Activated CD4-positive, CD25-positive, alpha-beta regulatory T cell treated with anti-CD3 and anti-CD28 coated beads, Interleukin-2, amount 50 U/mL, for 24 hours (primary cell): ENCODE results near the gene TOGARAM2.
"Not testable (repeated sequence)": the region's sequence is repeated elsewhere in the genome, so short reads cannot be mapped to it uniquely, and the experiment has no call there.

Experiments
- ATAC-seq, 2 donors: fragments of 150-1000 bp; cut with Tn5 transposase; one replicate each; pipeline ENCODE4 v1.10.0; 2021; ENCODE audit warnings: mild to moderate bottlenecking in 1 of 2, moderate library complexity in 1 of 2

The TOGARAM2 gene

GRCh38 chr2:29075894-29076705 lies 95.0 kb downstream of the TOGARAM2 start:
- ATAC-seq = no peak

DNA sequence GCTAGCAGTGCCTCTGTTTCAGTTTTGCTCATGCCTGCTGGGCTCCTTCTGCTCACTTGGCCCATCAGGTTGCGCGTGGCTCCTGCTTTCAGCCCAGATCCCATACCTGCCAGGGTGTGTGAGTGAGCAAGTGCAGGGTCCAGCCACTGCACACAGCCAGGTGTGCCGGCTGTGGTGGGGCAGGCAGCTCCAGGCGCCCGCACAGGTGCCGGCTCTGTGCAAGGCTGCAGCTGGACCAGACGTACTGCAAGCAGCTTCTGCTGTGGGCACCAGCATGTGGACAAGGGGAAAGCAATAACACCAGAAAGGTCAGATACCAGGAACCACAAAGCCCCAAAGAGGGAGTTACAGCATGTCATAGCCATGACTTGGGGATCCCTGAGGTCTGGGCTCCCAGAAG lies 98.8 kb downstream of the TOGARAM2 start:
- no peak for ATAC-seq

DNA sequence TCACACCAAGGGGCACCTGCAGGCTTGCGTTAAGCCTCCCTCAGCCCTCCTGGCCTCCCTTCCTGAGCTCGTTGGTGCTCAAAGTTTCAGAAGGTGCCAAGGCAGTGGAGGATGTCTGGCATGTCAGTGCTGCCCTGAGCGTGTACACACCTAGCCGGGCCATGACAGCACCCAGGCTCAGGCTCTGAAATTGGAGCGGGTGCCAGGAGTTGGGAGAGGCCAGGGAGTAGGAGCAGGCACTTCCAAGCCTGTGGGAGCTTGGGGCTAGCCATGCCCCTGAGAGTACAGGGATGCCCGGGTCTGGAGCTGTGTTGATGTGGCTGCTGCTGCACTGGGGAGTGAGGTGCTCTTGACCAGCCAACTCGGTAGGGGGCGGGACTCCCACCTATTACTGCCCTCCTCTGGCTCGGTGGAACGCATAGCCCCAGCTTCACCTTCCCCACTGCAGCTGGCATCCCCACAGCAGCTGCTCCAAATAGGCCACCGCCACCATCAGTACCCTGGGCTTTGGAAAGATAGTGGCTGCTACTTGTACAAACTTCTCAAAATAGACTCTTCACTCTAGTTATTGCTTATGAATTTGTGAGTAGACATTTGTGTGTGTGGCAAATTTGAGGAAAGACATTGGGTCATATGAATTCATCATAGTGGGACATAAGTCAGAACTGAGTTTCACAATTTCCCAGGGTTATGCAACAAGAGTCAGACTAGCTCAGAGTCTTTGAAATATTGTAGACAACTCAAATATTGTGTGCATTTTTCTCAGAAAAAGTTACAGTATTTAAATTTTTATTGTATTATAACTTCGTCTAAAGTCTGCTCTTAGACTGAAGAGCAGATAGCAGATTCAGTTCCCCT lies 100.0 kb downstream of the TOGARAM2 start:
- no peak for ATAC-seq

DNA sequence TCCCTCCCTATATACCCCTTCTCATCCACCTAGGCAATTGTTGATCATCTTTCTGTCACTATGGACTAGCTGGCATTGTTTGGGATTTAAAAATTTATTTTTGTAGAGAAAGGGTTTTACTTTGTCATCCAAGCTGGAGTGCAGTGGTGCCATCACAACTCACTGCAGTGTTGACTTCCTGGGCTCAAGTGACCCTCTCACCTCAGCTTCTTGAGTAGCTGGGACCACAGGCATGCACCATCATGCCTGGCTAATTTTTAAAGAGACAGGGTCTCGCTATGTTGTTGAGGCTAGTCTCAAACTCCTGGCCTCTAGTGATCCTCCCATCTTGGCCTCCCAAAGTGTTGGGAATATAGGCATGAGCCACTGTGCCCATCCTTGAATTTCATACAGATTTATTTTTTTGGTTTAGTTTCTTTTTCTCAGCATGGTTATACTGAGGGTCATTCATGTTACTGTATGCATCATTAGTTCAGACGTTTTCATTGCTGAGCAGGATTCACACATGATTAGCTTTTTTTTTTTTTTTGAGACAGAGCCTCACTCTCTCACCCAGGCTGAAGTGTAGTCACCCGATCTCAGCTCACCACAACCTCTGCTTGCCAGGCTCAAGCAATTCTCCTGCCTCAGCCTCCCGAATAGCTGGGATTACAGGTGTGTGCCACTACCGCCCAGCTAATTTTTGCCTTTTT lies 101.9 kb downstream of the TOGARAM2 start:
- ATAC-seq = no peak

- no peak for ATAC-seq
These were observed 103.5 kb downstream of the TOGARAM2 start for GRCh38 chr2:29084554-29084953.

GRCh38 chr2:29090311-29090710 lies 109.2 kb downstream of the TOGARAM2 start:
- ATAC-seq = not testable (repeated sequence)

DNA sequence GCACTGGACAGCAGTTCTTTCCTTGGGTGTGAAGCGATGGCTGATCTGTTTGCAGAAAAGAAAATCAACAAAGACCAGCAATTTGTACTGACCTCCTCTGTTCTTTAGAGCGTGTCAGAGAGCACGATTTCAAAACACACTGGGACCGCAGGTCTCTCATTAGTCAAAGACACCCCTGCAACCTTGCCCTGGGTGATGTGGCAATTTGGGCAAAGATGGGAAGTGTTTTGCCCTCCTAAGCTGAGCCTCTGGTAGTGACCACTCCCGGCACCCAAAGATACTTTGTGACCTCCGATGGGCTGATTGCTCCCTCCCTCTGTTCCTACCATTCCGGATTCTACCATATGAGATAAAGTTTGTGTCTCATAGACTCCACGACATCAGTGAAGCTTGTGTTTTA lies 115.9 kb downstream of the TOGARAM2 start:
- ATAC-seq = no peak

- ATAC-seq = no peak
These were observed 116.5 kb downstream of the TOGARAM2 start for GRCh38 chr2:29097569-29097968.

- no peak for ATAC-seq
These were observed 119.5 kb downstream of the TOGARAM2 start for GRCh38 chr2:29100564-29100963.
